Neutrophil (primary cell): ENCODE data around the gene CDC25B.

Source experiments
- H3K27ac ChIP-seq: fragments of 200-600 bp; sonication (generic); 2 replicates; pipeline ENCODE4 v1.5.1; 2016; ENCODE audit warnings: mild to moderate bottlenecking, moderate library complexity
- H3K27me3 ChIP-seq: fragments of 200-600 bp; sonication (generic); 2 replicates; pipeline ENCODE4 v1.6.0; 2016; ENCODE audit warnings: mild to moderate bottlenecking
- H3K36me3 ChIP-seq: fragments of 200-600 bp; sonication (generic); 2 replicates; pipeline ENCODE4 v1.5.1; 2017
- H3K4me1 ChIP-seq, 2 experiments: fragments of 200-600 bp in 1 of 2; sonication (generic) in 1 of 2; 1 replicate in 1 of 2; 2 replicates in 1 of 2; pipeline versions ENCODE4 v1.5.1 to v1.6.1; 2013 to 2016; ENCODE audit warnings: low read depth in 1 of 2, low read length in 1 of 2, mild to moderate bottlenecking in 1 of 2, moderate library complexity in 1 of 2; ENCODE audit not compliant: control insufficient read depth in 1 of 2, insufficient read depth in 1 of 2
- H3K4me3 ChIP-seq, 2 experiments: fragments of 200-600 bp in 1 of 2; sonication (generic) in 1 of 2; 1 replicate in 1 of 2; 2 replicates in 1 of 2; pipeline ENCODE4 v1.5.1; 2013 to 2016; ENCODE audit warnings: low read depth in 1 of 2, low read length in 1 of 2, mild to moderate bottlenecking in 1 of 2, moderate library complexity in 1 of 2
- H3K9me3 ChIP-seq: fragments of 200-600 bp; sonication (generic); 2 replicates; pipeline ENCODE4 v1.5.1; 2016
- CTCF ChIP-seq: fragments of 200-600 bp; sonication (generic); IDR thresholded peaks from 2 replicates; pipeline ENCODE4 v1.5.1; 2016; ENCODE audit warnings: antibody characterized with exemption

The CDC25B gene

GRCh38 chr20:3797592-3798372 is 1.7 kb downstream of the CDC25B start:
- Histone ChIP-seq H3K27ac (no peak overlapping the region), H3K4me1 (peaks cover 18 to 20% of the 10 kb centered on the region in 2 experiments), H3K36me3 (peaks cover 26% of the 10 kb centered on the region), H3K27me3 (no peaks in the 10 kb centered on the region), H3K4me3 (no peak overlapping the region), H3K9me3 (no peaks in the 10 kb centered on the region)
- no peak for TF ChIP-seq CTCF

- Histone ChIP-seq H3K4me3 (no peak overlapping the region), H3K36me3 (peaks cover 32% of the 10 kb centered on the region), H3K4me1 (peaks cover 18 to 20% of the 10 kb centered on the region in 2 experiments), H3K9me3 (no peaks in the 10 kb centered on the region), H3K27me3 (no peaks in the 10 kb centered on the region), H3K27ac (no peak overlapping the region)
- no peak for TF ChIP-seq CTCF
Measured at GRCh38 chr20:3798373-3798768, 2.3 kb downstream of the CDC25B start.

GRCh38 chr20:3798908-3799248 is 2.8 kb downstream of the CDC25B start:
- H3K4me1 ChIP-seq = peaks cover 18 to 20% of the 10 kb centered on the region in 2 experiments
- H3K36me3 ChIP-seq = peaks cover 37% of the 10 kb centered on the region
- no peak overlapping the region for H3K27ac ChIP-seq
- TF ChIP-seq CTCF = no peak
- no peaks in the 10 kb centered on the region for H3K9me3 ChIP-seq
- no peaks in the 10 kb centered on the region for H3K27me3 ChIP-seq
- H3K4me3 ChIP-seq = no peak overlapping the region

- Histone ChIP-seq H3K9me3 (no peaks in the 10 kb centered on the region), H3K36me3 (peaks cover 52% of the 10 kb centered on the region), H3K27me3 (no peaks in the 10 kb centered on the region), H3K4me3 (no peak overlapping the region), H3K27ac (no peak overlapping the region), H3K4me1 (peaks cover 16 to 19% of the 10 kb centered on the region in 2 experiments)
- TF ChIP-seq CTCF = no peak
Measured at GRCh38 chr20:3800256-3800877, 4.3 kb downstream of the CDC25B start.

GRCh38 chr20:3800878-3801260 is 4.8 kb downstream of the CDC25B start:
- TF ChIP-seq CTCF = no peak
- Histone ChIP-seq H3K27ac (no peak overlapping the region), H3K4me3 (no peak overlapping the region), H3K27me3 (no peaks in the 10 kb centered on the region), H3K36me3 (peaks cover 56% of the 10 kb centered on the region), H3K4me1 (peaks cover 11 to 14% of the 10 kb centered on the region in 2 experiments), H3K9me3 (no peaks in the 10 kb centered on the region)
